CD1c-positive myeloid dendritic cell (primary cell): Measurements from ENCODE around the gene IMP3.
"Not testable (repeated sequence)": the region's sequence is repeated elsewhere in the genome, so short reads cannot be mapped to it uniquely, and the experiment has no call there.

Experiments
- DNase-seq: peaks from one replicate; pipeline ENCODE4 v3.0.0-alpha.2; 2016; ENCODE audit errors: extremely low spot score

IMP3 gene, protein sequence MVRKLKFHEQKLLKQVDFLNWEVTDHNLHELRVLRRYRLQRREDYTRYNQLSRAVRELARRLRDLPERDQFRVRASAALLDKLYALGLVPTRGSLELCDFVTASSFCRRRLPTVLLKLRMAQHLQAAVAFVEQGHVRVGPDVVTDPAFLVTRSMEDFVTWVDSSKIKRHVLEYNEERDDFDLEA

DNA sequence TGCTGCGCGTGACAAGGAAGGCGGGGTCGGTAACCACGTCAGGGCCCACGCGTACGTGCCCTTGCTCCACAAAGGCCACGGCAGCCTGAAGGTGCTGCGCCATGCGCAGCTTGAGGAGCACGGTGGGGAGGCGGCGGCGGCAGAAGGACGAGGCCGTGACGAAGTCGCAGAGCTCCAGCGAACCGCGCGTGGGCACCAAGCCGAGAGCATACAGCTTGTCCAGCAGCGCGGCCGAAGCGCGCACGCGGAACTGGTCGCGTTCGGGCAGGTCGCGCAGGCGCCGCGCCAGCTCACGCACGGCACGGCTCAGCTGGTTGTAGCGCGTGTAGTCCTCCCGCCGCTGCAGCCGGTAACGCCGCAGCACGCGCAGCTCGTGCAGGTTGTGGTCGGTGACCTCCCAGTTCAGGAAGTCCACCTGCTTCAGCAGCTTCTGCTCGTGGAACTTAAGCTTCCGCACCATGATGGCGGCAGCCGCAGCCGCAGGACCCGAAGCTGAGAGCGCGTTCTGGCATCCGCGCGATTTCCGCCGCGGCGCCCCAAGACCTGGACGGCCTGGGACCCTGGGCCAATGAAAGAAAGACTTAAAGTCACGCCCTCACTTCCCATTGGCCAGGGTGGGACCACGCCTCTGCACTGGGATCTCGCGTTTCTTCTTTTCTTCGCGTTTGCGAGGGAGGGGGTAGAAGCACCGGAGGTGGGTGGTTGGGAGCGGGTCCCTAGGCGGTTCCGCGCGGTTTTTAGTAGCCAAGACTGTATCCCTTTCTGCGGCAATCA, at the start of gene IMP3:
Gene IMP3 (minus strand): TSS at position 516 of the 774 bp plus-strand sequence. CDS start 56 bp downstream, at position 460.
- peak; percentile 99 for DNase-seq

DNA sequence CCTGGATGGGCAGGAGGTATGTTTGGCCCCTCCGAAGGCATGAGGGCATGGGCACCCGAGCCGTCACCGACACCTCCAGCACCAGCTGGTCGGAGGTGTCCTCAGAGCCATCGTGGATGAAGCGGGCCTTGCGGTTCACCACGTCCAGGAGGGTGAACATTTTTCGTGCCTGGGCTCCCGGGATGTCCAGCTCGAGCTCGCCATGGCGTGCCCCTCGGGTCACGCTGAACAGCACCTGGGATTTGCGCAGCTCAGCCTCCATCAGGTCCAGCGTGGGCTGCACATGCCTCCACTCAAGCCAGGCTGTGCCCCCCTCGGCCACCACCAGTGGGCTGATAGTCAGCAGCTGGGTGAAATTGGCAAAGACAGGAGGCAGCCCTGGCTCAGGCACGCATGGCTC, 49.4 kb upstream of the IMP3 start:
- DNase-seq: not testable (repeated sequence)

DNA sequence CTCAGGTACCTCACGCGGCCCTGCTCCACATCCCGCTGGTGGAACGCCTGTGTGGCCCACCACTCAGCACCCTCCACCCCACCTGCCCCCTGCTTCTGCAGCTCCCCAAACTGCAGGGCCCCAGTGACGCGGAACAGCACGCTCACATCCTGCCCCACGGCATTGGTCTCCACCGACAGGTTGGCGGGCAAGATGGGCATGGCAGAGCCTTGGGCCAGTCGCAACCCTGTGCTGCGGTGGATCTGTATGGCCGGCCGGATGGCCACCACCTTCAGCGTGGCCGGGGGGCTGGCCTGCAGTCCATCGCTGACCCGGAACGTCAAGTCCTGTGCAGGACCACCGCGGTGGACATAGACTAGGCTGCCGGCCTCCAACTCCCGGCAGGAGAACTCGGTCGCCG, 48.8 kb upstream of the IMP3 start:
- DNase-seq: no peak

DNA sequence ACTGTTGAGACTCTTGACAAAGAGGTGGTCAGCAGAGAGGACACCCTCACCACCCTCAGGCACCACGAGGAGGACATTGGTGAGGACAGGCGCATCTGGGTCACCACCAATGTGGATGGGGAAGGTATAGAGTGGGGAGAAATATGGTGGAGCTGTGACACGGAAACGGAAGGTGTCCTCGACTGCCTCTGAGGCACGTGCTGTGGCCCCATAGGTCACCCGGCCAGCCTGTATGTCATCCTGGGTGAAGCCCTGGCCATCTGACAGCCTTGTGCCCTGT, 48.2 kb upstream of the IMP3 start:
- DNase-seq: no peak

DNA sequence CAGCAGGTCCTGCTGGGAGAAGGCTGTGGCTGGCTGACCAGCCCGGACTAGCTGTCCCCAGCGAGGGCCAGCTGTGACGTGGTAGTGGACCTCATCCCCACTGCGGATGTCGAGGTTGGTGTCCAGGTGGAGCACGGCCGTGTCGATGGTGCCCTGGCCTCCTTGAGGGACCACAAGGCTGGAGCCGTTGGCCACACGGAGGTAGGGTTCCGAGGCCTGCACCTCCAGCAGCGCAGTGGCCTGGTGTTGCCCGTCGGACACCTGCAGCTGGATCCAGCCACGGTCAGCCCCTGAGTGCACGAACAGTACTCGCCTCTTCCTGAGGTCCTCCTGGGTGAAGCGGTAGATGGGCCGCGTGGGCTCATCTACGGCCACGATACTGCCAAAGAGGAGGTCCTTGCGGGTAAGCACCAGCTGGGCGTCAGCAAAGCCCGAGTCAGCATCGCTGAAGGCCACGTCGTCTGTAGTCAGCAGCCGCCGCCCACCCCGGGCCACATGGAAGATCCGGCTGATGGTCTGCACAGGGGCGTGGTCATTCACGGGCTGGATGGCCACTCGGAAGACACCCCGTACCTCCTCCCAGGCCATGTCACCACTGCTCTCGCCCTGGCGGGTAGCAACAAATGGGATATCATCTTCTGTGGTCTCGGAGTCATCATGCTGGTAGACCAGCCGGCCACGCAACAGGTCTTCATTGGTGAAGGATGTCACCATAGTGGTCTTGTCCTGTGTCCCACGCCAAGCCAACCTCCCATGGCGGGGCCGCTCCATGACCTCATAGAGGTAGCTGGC, 47.7 kb upstream of the IMP3 start:
- DNase-seq: no peak

DNA sequence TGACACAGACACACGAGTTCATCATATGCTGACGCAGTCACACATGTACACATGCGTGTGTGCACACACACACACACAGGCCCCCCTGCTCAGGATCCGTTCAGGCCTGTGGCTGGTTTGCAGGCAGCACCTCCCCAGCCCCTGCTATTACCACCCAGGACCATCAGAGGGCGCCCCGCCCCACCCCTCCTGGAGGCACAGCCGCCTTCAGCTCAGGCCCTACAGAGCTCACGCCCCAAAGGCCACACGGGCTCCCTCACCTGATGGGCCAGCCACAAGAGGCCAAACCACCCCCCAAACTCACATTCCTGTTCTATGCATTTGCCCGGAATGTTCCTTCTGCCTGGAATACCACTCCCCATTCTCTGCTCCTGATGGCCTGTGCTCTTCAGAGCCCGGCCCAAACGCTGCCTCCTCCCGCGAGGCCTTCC, 46.2 kb upstream of the IMP3 start:
- DNase-seq: peak; percentile 76

- no peak for DNase-seq
These were observed 45.2 kb upstream of the IMP3 start for GRCh38 chr15:75685195-75685594.

DNA sequence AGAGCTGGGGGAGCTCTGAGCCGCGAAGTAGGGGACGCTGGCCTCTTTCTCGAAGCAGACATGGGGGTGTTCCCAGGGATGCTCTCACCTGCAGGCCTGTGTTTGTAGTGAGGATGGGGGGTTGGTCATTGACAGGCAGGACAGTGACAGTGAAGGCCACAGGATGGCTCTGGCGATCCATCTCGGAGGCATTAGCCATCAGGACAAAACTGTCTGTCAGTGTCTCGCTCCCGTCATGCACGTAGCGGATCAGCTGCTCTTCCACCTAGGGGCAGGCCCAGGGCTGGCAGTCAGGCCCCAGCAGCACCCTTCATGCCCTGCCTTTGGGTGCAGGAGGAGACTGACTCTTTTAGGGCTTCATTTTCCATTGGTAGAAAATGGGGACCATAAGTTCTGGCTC, 44.6 kb upstream of the IMP3 start:
- DNase-seq: no peak

DNA sequence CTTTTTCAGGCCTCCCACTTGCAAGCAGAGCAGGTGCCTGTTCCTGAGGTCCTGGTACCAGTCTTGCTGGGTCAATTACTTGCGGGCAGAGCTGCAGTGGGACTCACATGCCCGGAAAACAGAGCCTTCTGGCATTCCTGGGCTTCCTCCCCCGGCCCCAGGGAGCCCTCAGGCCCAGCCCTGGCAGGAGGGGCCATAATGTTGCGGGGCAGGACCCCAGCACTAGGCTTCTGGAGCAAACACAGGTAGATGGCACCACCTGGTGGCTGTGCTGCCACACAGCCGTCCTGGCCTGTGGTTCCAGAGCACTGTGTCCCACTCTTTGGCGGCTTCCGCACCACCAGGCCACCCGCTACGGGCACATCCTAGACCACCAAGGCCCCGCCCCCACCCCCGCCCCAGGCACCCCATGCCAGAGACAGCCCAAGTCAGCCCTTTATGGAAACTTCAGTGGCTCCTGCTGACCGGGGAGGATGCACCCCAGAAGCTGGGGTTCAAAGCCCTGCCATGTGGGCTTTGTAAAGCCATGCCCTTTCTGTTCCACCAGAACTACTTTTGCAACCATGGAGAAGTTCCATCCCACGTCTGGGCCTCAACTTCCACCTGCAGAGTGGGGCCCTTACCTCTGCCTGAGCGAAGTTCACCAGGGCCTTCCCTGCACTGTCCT, 43.8 kb upstream of the IMP3 start:
- peak; percentile 68 for DNase-seq

- DNase-seq: no peak
These were observed 42.4 kb upstream of the IMP3 start for GRCh38 chr15:75682181-75683135.

GRCh38 chr15:75680007-75680789, 40.2 kb upstream of the IMP3 start:
- no peak for DNase-seq

- DNase-seq: not testable (repeated sequence)
These were observed 38.3 kb upstream of the IMP3 start for GRCh38 chr15:75678324-75678690.

DNA sequence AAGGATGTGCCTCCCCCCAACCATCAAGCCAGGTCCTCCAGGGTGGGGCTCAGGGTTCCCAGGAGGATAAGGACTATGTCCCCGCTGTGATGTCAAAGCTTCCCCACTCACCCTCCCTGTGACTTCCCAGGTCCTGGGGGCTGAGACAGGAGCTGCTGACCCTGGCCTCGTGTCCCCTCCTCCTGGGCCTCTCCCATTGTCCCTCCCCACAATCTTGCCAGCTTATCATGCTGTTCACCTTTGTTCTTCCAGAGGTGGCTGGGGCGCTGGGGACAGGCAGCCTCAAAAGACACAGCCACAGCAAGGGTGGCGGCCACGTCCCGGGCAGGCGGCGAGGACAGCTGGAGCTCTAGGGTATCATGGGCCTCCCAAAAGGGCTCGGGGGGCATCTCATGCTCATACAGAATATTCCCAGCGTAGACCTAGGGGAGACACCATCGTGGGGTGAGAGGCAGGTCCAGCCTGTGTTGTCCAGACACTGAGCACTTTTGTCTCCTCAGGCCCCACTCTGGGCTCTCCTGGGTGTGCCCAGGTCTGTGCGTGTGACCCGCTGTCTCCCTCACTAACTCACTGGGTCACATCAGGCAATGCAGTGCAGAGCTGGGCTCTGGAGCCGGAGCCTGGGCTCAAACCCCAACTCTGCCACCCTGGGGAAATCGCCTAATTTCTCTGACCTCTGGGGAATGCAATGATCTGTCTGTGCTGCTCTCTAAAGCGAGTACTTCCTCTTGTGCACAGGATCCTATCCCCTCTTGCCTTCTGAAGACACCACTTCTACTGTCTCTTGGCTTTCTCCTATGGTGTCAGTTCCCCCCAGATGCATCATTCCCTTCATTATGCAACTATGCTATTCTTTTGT, 37.7 kb upstream of the IMP3 start:
- no peak for DNase-seq

GRCh38 chr15:75676688-75677464, 36.9 kb upstream of the IMP3 start:
- no peak for DNase-seq

DNA sequence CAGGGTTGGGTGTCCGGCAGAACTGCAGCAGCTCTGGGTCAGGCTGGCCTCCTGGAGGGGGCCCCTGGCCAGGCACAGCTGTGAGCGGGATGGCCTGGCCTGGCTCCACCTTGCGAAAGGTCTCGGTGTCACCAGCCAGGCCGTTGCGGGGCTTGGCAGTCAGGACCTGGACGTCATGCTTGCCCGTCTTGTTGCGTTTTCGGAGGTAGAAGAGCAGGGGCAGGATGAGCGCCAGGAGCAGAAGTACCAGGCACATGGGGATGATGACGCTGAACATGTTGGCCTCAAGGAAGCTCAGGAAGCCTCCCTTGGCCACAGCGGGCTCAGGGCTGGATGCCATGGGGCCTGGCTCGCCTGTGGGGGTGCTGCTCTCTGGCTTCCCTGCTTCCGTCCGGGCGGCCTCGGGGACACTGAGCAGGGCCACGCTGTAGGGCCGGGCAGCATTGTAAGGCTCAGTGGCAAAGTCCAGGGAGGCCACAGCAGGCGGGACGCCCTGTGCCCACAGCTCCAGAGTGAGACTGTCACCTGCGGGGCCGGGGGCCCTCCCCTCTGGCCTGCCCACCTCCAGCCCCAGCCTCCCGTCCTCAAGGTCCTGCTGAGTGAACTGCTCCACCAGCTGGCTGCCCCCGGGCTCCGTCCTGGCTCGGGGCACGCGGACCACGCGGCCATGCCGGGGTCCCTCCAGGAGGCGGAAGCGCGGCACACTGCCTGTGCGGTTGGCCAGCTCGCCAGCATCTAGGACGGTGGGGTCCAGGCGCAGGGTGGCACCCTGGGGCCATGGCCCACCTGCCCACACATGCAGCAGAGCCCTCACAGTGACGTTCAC, 35.8 kb upstream of the IMP3 start:
- no peak for DNase-seq

- DNase-seq: no peak
These were observed 34.3 kb upstream of the IMP3 start for GRCh38 chr15:75674366-75674765.

GRCh38 chr15:75673426-75674235, 33.6 kb upstream of the IMP3 start:
- DNase-seq: no peak
